HCT116 (cell line): Measurements from ENCODE around the gene IPO5. TPM values are rescaled to one million over a fixed set of nuclear protein-coding genes. Genes with fewer than 3 reads are reported as not detected.

ENCODE experiments used
- ATAC-seq: fragments of 200-7000 bp; cut with Tn5 transposase; 2 replicates; pipeline ENCODE4 v1.9.1; 2020; ENCODE audit warnings: mild to moderate bottlenecking, moderate library complexity
- BruUV-seq: library from RNA; stranded (reverse); fragments of 400-500 nt; replicated peaks from 2 replicates; lab custom pipeline; 2021; lab: Mats Ljungman, UMichigan
- CTCF ChIA-PET: fragments of 300-600 bp; sonication (Branson Sonifier 250); formaldehyde crosslinking; loops from one replicate; lab custom pipeline; 2021; ENCODE audit warnings: antibody characterized with exemption; lab: Charles Lee
- POLR2A ChIA-PET: fragments of 300-600, 350-600 bp; sonication (Branson Sonifier 250); formaldehyde crosslinking; loops from one replicate; lab custom pipeline; 2021; ENCODE audit warnings: antibody characterized with exemption; lab: Charles Lee
- RAD21 ChIA-PET, 2 experiments: fragments of 300-600 bp; sonication (Branson Sonifier 250); formaldehyde crosslinking; loops; one replicate each; lab custom pipeline; 2023; ENCODE audit warnings: low total read pairs in 2 of 2; ENCODE audit not compliant: uncharacterized antibody in 2 of 2, unreplicated experiment in 2 of 2, low non-redundant PET in 1 of 2; lab: Charles Lee
- DNase-seq: peaks from one replicate; pipeline ENCODE4 v3.0.0-alpha.2; 2010; ENCODE audit warnings: low read depth, low spot score
- H2AFZ ChIP-seq: fragments of 200-600 bp; shearing (Covaris generic), sonication (generic); 2 replicates; pipeline ENCODE4 v1.6.1; 2017; ENCODE audit warnings: low read depth, mixed run types, mixed read lengths, antibody characterized with exemption, low read length; ENCODE audit not compliant: poor library complexity, severe bottlenecking
- H3K27ac ChIP-seq: 2 replicates; pipeline ENCODE4 v1.5.1; 2012; ENCODE audit warnings: low read depth, low read length
- H3K27me3 ChIP-seq: fragments of 200-600 bp; sonication (generic); 2 replicates; pipeline ENCODE4 v1.6.1; 2016; ENCODE audit warnings: mixed run types, low read length, mixed read lengths; ENCODE audit not compliant: insufficient read depth
- H3K36me3 ChIP-seq, 2 experiments: fragments of 200-500 bp in 1 of 2; fragments of 200-600 bp in 1 of 2; sonication (Bioruptor generic) in 1 of 2; sonication (generic) in 1 of 2; 2 replicates each; pipeline versions ENCODE4 v1.5.1 to v1.6.1; 2014 to 2016; ENCODE audit warnings: low read length in 2 of 2, inconsistent platforms in 1 of 2, mixed read lengths in 1 of 2, mixed run types in 1 of 2; ENCODE audit not compliant: insufficient read depth in 2 of 2, control insufficient read depth in 1 of 2
- H3K4me1 ChIP-seq, 2 experiments: fragments of 200-600 bp in 1 of 2; sonication (generic) in 1 of 2; 2 replicates each; pipeline versions ENCODE4 v1.5.1 to v1.6.1; 2012 to 2017; ENCODE audit warnings: low read length in 2 of 2, inconsistent platforms in 1 of 2, mild to moderate bottlenecking in 1 of 2, mixed read lengths in 1 of 2, mixed run types in 1 of 2, moderate library complexity in 1 of 2; ENCODE audit not compliant: insufficient read depth in 2 of 2, control insufficient read depth in 1 of 2
- H3K4me2 ChIP-seq: fragments of 200-600 bp; sonication (generic); 2 replicates; pipeline ENCODE4 v1.6.1; 2017; ENCODE audit warnings: mixed run types, low read length, mixed read lengths
- H3K4me3 ChIP-seq, 2 experiments: fragments of 200-600 bp in 1 of 2; sonication (generic) in 1 of 2; replicated peaks in 1 of 2; 2 replicates each; pipeline ENCODE4 v1.5.1; 2011 to 2016; ENCODE audit warnings: low read length in 2 of 2, control low read depth in 1 of 2, low read depth in 1 of 2, mild to moderate bottlenecking in 1 of 2, mixed read lengths in 1 of 2, mixed run types in 1 of 2
- H3K79me2 ChIP-seq: fragments of 200-600 bp; sonication (generic); 2 replicates; pipeline ENCODE4 v1.6.1; 2017; ENCODE audit warnings: mild to moderate bottlenecking, mixed run types, low read length, moderate library complexity, mixed read lengths; ENCODE audit not compliant: insufficient read depth
- H3K9ac ChIP-seq: fragments of 200-600 bp; sonication (generic); 2 replicates; pipeline ENCODE4 v1.6.1; 2016; ENCODE audit warnings: low read length, mixed read lengths
- H3K9me2 ChIP-seq: fragments of 200-600 bp; sonication (generic), shearing (Covaris generic); 2 replicates; pipeline ENCODE4 v1.6.1; 2017; ENCODE audit warnings: mixed run types, mild to moderate bottlenecking, moderate library complexity; ENCODE audit not compliant: insufficient read depth
- H3K9me3 ChIP-seq, 2 experiments: fragments of 200-500 bp in 1 of 2; fragments of 200-600 bp in 1 of 2; sonication (Bioruptor generic) in 1 of 2; sonication (generic) in 1 of 2; 2 replicates each; pipeline ENCODE4 v1.6.1; 2014 to 2017; ENCODE audit warnings: low read length in 2 of 2, mixed read lengths in 2 of 2, inconsistent platforms in 1 of 2, low read depth in 1 of 2, mild to moderate bottlenecking in 1 of 2, mixed run types in 1 of 2, moderate library complexity in 1 of 2; ENCODE audit not compliant: control insufficient read depth in 1 of 2, insufficient read depth in 1 of 2
- H4K20me1 ChIP-seq: fragments of 200-600 bp; sonication (generic), shearing (Covaris generic); 2 replicates; pipeline ENCODE4 v1.6.1; 2017; ENCODE audit warnings: mixed run types, mild to moderate bottlenecking, moderate library complexity; ENCODE audit not compliant: insufficient read depth
- CBX3 ChIP-seq: IDR thresholded peaks from 2 replicates; pipeline ENCODE4 v1.6.1; 2012; ENCODE audit warnings: low read depth
- CEBPB ChIP-seq: IDR thresholded peaks from 2 replicates; pipeline ENCODE4 v1.6.1; 2012; ENCODE audit warnings: low read depth
- EGR1 ChIP-seq: IDR thresholded peaks from 2 replicates; pipeline ENCODE4 v1.6.1; 2012; ENCODE audit warnings: low read depth
- ELF1 ChIP-seq: IDR thresholded peaks from 2 replicates; pipeline ENCODE4 v1.6.1; 2012; ENCODE audit warnings: low read depth, borderline replicate concordance
- EZH2 ChIP-seq: fragments of 200-600 bp; sonication (generic); IDR thresholded peaks from 2 replicates; pipeline ENCODE4 v1.6.1; 2017; ENCODE audit warnings: antibody characterized with exemption, mixed run types
- FOSL1 ChIP-seq: IDR thresholded peaks from 2 replicates; pipeline ENCODE4 v1.6.1; 2012; ENCODE audit warnings: low read depth
- JUND ChIP-seq: IDR thresholded peaks from 2 replicates; pipeline ENCODE4 v1.6.1; 2012
- POLR2A ChIP-seq: IDR thresholded peaks from 2 replicates; pipeline ENCODE4 v1.7.0; 2011; ENCODE audit warnings: borderline replicate concordance; ENCODE audit not compliant: insufficient read depth, insufficient read length; ENCODE audit errors: extremely low read depth
- POLR2AphosphoS5 ChIP-seq: IDR thresholded peaks from 2 replicates; pipeline ENCODE4 v1.6.1; 2011; ENCODE audit warnings: mild to moderate bottlenecking, low read depth, low read length, moderate library complexity
- SIN3A ChIP-seq: IDR thresholded peaks from 2 replicates; pipeline ENCODE4 v1.6.1; 2012; ENCODE audit warnings: low read depth
- SP1 ChIP-seq: IDR thresholded peaks from 2 replicates; pipeline ENCODE4 v1.6.1; 2012; ENCODE audit warnings: low read depth
- SRF ChIP-seq: IDR thresholded peaks from 2 replicates; pipeline ENCODE4 v1.6.1; 2012; ENCODE audit warnings: low read depth
- YY1 ChIP-seq: IDR thresholded peaks from 2 replicates; pipeline ENCODE4 v1.6.1; 2011; ENCODE audit warnings: low read length, low read depth, moderate library complexity, mild to moderate bottlenecking; ENCODE audit not compliant: insufficient replicate concordance; ENCODE audit errors: extremely low read depth
- ZFX ChIP-seq: fragments of 450-650 bp; IDR thresholded peaks from 2 replicates; pipeline ENCODE4 v1.6.1; 2017
- ZNF274 ChIP-seq: fragments of 200-500 bp; sonication (Bioruptor generic); IDR thresholded peaks from 2 replicates; pipeline ENCODE4 v1.6.1; 2014; ENCODE audit warnings: mild to moderate bottlenecking, low read depth, low read length, inconsistent platforms
- intact Hi-C: fragments of 100-400 bp; cut with micrococcal nuclease; formaldehyde crosslinking; loops from 2 replicates; pipeline ENCODE4 v1.10.0; 2022
- total RNA-seq: library from RNA; stranded (reverse); gene quantifications from one replicate; pipeline ENCODE4 v1.2.1, GENCODE V29; 2021; ENCODE audit not compliant: unreplicated experiment
- TF ChIP-seq, protein P1 (sequence below): IDR thresholded peaks from 2 replicates; pipeline ENCODE4 v1.6.1; 2012
- TF ChIP-seq, protein P2 (sequence below): IDR thresholded peaks from 2 replicates; pipeline ENCODE4 v1.6.1; 2012
- TF ChIP-seq, protein P3 (sequence below): IDR thresholded peaks from 2 replicates; pipeline ENCODE4 v1.6.1; 2011; ENCODE audit warnings: mild to moderate bottlenecking, low read length, moderate library complexity; ENCODE audit not compliant: insufficient replicate concordance; ENCODE audit errors: extremely low read depth
- TF ChIP-seq, protein P4 (sequence below): IDR thresholded peaks from 2 replicates; pipeline ENCODE4 v1.6.1; 2012; ENCODE audit warnings: low read depth
- TF ChIP-seq, protein P5 (sequence below), 3 experiments: fragments of 200-600 bp in 1 of 3; sonication (generic) in 1 of 3; IDR thresholded peaks in 2 of 3; conservative IDR thresholded peaks in 1 of 3; 2 replicates each; pipeline ENCODE4 v1.5.1; 2012 to 2017; ENCODE audit warnings: low read depth in 2 of 3, low read length in 2 of 3, antibody characterized with exemption in 1 of 3, borderline replicate concordance in 1 of 3, control low read depth in 1 of 3, mild to moderate bottlenecking in 1 of 3, mixed read lengths in 1 of 3, mixed run types in 1 of 3, moderate library complexity in 1 of 3; ENCODE audit not compliant: insufficient read depth in 1 of 3

The IPO5 gene
- total RNA-seq, 1 experiment from 2014 or later = 237 TPM

DNA sequence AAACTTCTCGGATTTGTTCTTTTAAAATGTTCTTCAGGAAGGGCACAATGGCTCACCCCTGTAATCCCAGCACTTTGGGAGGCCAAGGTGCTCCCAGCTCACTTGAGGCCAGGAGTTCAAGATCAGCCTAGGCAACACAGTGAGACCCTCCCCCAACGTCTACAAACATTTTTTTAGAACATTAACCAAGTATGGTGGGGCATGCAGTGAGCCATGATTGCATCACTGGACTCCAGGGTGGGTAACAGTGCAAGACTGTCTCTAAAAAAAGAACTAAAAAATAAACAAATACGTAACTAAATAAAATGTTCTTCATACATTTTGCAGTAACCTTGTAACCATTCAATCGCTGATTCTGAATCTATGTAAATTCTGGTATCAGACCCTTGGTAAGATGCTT lies 2.1 kb upstream of the IPO5 start:
- Histone ChIP-seq H3K4me1 (no peaks in the 10 kb centered on the region), H3K27me3 (no peaks in the 10 kb centered on the region), H3K4me2 (no peak overlapping the region), H3K79me2 (no peaks in the 10 kb centered on the region), H3K9me3 (no peaks in the 10 kb centered on the region), H3K27ac (no peak overlapping the region), H2AFZ (no peak overlapping the region), H3K4me3 (no peak overlapping the region), H4K20me1 (no peaks in the 10 kb centered on the region), H3K9ac (no peak overlapping the region), H3K36me3 (no peaks in the 10 kb centered on the region), H3K9me2 (no peaks in the 10 kb centered on the region)
- DNase-seq (no peak), ATAC-seq (no peak)
- intact Hi-C loops = no loop called here
- BruUV-seq = no TSS peak
- CTCF ChIA-PET = no interaction called here
- TF ChIP-seq CBX3 (no peak), CEBPB (no peak), EZH2 (no peak), ZNF274 (no peak), ELF1 (no peak), SRF (no peak), ZFX (no peak), POLR2A (no peak), FOSL1 (no peak), POLR2AphosphoS5 (no peak), SP1 (no peak), SIN3A (no peak), EGR1 (no peak), YY1 (no peak), JUND (no peak)
- TF ChIP-seq, protein P1, sequence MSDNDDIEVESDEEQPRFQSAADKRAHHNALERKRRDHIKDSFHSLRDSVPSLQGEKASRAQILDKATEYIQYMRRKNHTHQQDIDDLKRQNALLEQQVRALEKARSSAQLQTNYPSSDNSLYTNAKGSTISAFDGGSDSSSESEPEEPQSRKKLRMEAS = no peak
- TF ChIP-seq, protein P2, sequence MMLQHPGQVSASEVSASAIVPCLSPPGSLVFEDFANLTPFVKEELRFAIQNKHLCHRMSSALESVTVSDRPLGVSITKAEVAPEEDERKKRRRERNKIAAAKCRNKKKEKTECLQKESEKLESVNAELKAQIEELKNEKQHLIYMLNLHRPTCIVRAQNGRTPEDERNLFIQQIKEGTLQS = no peak
- TF ChIP-seq, protein P3, sequence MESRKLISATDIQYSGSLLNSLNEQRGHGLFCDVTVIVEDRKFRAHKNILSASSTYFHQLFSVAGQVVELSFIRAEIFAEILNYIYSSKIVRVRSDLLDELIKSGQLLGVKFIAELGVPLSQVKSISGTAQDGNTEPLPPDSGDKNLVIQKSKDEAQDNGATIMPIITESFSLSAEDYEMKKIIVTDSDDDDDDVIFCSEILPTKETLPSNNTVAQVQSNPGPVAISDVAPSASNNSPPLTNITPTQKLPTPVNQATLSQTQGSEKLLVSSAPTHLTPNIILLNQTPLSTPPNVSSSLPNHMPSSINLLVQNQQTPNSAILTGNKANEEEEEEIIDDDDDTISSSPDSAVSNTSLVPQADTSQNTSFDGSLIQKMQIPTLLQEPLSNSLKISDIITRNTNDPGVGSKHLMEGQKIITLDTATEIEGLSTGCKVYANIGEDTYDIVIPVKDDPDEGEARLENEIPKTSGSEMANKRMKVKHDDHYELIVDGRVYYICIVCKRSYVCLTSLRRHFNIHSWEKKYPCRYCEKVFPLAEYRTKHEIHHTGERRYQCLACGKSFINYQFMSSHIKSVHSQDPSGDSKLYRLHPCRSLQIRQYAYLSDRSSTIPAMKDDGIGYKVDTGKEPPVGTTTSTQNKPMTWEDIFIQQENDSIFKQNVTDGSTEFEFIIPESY = no peak
- TF ChIP-seq, protein P4, sequence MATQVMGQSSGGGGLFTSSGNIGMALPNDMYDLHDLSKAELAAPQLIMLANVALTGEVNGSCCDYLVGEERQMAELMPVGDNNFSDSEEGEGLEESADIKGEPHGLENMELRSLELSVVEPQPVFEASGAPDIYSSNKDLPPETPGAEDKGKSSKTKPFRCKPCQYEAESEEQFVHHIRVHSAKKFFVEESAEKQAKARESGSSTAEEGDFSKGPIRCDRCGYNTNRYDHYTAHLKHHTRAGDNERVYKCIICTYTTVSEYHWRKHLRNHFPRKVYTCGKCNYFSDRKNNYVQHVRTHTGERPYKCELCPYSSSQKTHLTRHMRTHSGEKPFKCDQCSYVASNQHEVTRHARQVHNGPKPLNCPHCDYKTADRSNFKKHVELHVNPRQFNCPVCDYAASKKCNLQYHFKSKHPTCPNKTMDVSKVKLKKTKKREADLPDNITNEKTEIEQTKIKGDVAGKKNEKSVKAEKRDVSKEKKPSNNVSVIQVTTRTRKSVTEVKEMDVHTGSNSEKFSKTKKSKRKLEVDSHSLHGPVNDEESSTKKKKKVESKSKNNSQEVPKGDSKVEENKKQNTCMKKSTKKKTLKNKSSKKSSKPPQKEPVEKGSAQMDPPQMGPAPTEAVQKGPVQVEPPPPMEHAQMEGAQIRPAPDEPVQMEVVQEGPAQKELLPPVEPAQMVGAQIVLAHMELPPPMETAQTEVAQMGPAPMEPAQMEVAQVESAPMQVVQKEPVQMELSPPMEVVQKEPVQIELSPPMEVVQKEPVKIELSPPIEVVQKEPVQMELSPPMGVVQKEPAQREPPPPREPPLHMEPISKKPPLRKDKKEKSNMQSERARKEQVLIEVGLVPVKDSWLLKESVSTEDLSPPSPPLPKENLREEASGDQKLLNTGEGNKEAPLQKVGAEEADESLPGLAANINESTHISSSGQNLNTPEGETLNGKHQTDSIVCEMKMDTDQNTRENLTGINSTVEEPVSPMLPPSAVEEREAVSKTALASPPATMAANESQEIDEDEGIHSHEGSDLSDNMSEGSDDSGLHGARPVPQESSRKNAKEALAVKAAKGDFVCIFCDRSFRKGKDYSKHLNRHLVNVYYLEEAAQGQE = no peak
- TF ChIP-seq, protein P5, sequence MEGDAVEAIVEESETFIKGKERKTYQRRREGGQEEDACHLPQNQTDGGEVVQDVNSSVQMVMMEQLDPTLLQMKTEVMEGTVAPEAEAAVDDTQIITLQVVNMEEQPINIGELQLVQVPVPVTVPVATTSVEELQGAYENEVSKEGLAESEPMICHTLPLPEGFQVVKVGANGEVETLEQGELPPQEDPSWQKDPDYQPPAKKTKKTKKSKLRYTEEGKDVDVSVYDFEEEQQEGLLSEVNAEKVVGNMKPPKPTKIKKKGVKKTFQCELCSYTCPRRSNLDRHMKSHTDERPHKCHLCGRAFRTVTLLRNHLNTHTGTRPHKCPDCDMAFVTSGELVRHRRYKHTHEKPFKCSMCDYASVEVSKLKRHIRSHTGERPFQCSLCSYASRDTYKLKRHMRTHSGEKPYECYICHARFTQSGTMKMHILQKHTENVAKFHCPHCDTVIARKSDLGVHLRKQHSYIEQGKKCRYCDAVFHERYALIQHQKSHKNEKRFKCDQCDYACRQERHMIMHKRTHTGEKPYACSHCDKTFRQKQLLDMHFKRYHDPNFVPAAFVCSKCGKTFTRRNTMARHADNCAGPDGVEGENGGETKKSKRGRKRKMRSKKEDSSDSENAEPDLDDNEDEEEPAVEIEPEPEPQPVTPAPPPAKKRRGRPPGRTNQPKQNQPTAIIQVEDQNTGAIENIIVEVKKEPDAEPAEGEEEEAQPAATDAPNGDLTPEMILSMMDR (IDR thresholded peaks at IDR 0.05 in 2 of 3, conservative IDR thresholded peaks at IDR 0.05 in 1 of 3; ENCODE audit: borderline replicate concordance in 1 of 3, insufficient read depth in 1 of 3, low read depth in 2 of 3, low read length in 2 of 3) = no peak
- POLR2A ChIA-PET = no interaction called here
- RAD21 ChIA-PET = no interaction called here
